COLO668 (cell line): ENCODE measurements around the gene IFFO2.

Experiments
- DNase-seq: peaks from one replicate; lab custom pipeline; 2025; ENCODE audit not compliant: unreplicated experiment; lab: John Stamatoyannopoulos, UW

The IFFO2 gene

GRCh38 chr1:18972991-18973390, 16.5 kb upstream of the IFFO2 start:
- no peak for DNase-seq

- no peak for DNase-seq
Measured at GRCh38 chr1:18972531-18972930, 16.1 kb upstream of the IFFO2 start.

- no peak for DNase-seq
Measured at GRCh38 chr1:18970762-18971161, 14.3 kb upstream of the IFFO2 start.

- no peak for DNase-seq
Measured at GRCh38 chr1:18970358-18970757, 13.9 kb upstream of the IFFO2 start.

GRCh38 chr1:18967066-18967690, 10.7 kb upstream of the IFFO2 start:
- DNase-seq, result no peak

GRCh38 chr1:18965206-18966173, 9.0 kb upstream of the IFFO2 start:
- DNase-seq, result no peak

GRCh38 chr1:18963968-18964367, 7.5 kb upstream of the IFFO2 start:
- DNase-seq, result no peak

GRCh38 chr1:18962855-18963737, 6.6 kb upstream of the IFFO2 start:
- DNase-seq, result no peak

GRCh38 chr1:18962121-18962721, 5.7 kb upstream of the IFFO2 start:
- no peak for DNase-seq

- DNase-seq, result no peak
Measured at GRCh38 chr1:18960821-18961220, 4.3 kb upstream of the IFFO2 start.

- DNase-seq, result no peak
Measured at GRCh38 chr1:18960409-18960808, 3.9 kb upstream of the IFFO2 start.

GRCh38 chr1:18959591-18959990, 3.1 kb upstream of the IFFO2 start:
- DNase-seq, result no peak

GRCh38 chr1:18957532-18958300, 1.2 kb upstream of the IFFO2 start:
- no peak for DNase-seq

- DNase-seq, result no peak
Measured at GRCh38 chr1:18957136-18957521, 653 bp upstream of the IFFO2 start.

- DNase-seq, result peak; percentile 90
Measured at GRCh38 chr1:18955441-18956192, 859 bp downstream of the IFFO2 start.

GRCh38 chr1:18955131-18955440, 1.4 kb downstream of the IFFO2 start:
- DNase-seq, result no peak

- DNase-seq, result no peak
Measured at GRCh38 chr1:18954270-18955071, 2.0 kb downstream of the IFFO2 start.

GRCh38 chr1:18953731-18954231, 2.7 kb downstream of the IFFO2 start:
- no peak for DNase-seq
